Fibroblast of the conjunctiva (primary cell): ENCODE data around the gene IGFL2.
"Not testable (repeated sequence)": the region's sequence is repeated elsewhere in the genome, so short reads cannot be mapped to it uniquely, and the experiment has no call there.

Experiments
- DNase-seq: peaks from one replicate; pipeline ENCODE4 v3.0.0-alpha.2; 2010; ENCODE audit warnings: low read depth

The IGFL2 gene

DNA sequence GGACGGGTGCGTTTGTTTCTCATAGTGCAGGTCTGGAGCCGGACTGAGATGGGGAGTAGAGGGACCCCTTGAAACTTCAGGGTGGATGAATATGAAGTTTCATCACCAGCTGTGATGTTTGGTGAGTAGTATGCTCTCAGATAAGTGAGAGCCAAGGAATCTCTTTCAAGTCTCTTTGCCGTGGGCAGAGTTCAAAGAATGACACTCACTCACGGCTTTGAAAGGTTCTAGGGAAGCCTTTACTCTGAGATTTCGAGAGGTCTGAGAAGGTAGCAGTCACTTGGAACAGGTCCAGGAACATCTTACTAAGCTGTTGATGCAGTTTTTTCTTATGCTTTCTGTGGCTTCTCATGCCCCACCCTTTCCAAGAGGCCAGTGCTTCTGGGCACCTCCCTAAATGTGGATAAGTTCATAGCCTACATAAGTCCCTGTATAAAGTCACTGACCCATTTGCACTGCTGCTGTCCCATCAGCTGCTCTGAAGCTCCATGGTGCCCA, at the start of gene IGFL2:
Gene IGFL2, plus strand, starts transcription at position 448 of the 498 bp plus-strand sequence. Its CDS starts 41 bp downstream, at position 489.
- no peak for DNase-seq

DNA sequence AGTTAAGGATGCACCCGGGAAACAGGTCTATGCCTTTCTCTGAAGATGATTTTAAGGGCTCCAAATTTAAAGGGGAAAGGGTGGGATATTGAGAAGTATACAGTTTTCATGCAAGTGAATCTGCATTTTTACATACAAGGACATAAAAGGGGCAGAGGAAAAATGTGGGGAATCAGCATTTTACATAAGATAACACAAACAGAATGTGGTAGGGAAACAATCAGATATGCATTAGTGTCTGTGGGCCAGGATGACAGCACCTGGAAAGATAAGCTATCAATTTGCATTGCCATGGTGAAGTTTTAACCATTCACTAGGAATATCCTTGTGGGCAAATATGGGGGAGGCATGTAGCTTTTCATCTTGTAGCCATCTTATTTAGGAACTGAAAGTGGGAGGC, 47.7 kb upstream of the IGFL2 start:
- DNase-seq = no peak

DNA sequence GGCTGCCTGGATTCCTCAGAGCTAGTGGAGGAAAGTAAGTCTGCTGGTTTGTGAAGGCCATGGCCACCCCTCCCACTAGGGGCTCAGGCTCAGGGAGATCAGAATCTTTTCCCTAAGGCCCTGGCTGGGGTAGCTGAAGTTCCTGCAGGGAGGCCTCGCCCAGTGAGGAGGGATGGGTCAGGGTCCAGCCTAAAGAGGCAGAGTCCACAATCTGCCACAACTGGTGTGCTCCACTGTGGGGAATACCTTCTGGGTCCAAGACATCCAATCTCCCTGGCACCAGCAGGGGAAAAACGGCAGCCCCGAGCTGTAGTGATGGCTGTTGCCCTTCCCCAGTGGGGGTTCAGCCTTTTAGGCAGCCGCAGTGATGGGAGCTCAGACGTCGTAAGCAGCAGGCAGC, 46.7 kb upstream of the IGFL2 start:
- no peak for DNase-seq

DNA sequence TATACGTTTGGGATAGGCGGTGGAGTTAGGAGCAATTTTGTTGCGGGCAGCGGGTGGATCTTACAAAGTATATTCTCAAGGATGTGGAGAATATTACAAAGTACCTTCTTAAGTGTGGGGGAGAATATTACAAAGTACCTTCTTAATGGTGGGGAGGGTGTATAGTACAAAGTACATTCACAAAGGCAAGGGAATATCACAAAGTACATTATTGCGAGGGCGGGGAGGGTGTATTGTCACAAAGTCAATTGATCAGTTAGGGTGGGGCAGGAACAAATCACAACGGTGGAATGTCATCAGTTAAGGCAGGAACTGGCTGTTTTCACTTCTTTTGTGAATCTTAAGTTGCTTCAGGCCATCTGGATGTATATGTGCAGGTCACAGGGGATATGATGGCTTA, 45.7 kb upstream of the IGFL2 start:
- not testable (repeated sequence) for DNase-seq

DNA sequence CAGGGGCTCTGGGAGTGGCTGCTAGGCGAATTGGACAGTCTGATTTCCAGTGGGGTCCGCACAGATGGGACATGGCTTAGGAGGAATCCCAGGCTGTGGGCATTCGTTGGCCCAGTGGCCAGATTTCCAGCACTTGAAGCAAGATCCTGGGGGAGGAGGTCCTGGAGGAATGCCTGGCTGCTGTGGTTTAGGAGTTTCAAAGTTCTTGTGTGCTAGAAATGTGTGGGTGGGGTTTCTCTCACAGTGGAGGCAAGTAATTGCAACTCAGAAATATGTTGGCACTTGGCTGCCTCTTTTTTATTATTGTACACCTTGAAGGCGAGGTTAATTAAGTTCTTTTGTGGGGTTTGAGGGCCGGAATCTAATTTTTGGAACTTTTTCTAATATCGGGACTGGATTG, 40.7 kb upstream of the IGFL2 start:
- no peak for DNase-seq

DNA sequence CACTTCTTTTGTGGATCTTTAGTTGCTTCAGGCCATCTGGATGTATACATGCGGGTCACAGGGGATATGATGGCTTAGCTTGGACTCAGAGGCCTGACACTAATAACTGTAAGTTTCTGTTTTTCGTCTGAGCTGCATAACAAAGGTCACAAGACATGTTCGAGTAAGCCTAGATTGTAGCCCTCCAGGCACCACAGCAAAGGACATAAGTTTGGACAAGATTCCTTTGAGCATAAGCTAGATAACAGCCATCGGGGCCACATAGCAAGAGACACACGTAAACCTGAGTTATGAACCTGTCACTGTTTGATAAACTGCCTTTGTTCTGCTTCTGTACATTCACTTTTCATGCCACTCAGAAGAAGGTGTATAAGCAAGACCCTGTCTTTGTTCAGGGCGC, 38.2 kb upstream of the IGFL2 start:
- no peak for DNase-seq

DNA sequence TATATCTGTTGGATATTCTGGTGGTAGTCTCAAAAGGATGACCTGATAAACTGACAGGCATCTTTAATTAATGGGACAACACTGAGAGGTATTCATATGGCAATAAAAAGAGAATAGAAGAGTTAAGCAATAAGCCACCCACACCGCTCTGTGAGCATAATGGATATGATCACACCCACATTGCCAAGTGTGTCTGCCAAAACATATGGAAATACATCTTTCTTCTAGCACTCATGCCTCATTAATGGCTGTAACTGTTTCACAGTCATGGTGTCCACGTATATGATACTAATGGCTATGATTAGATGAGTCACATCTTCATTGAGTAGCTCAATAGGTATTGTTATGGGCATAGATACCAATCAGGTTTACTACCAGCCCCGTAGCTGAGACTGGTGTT, 36.7 kb upstream of the IGFL2 start:
- no peak for DNase-seq

DNA sequence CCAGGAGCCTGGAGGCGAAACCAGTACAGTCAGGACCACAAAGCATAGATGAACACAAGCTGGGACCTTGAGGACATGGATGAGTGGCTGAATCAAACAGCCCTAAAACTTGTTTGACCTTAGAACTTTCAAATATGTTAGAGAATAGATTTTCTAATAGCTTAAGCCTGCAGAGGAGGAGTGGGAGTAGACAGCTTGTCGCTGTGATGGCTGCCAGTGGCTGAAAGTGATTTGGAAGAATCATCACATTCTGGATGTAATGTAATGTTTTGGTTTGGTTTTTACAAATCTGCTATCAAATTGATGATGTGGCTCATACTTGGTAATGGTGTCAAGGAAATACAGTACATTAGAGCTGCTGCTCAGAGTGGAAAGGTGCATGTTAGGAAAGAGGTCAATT, 35.5 kb upstream of the IGFL2 start:
- no peak for DNase-seq

DNA sequence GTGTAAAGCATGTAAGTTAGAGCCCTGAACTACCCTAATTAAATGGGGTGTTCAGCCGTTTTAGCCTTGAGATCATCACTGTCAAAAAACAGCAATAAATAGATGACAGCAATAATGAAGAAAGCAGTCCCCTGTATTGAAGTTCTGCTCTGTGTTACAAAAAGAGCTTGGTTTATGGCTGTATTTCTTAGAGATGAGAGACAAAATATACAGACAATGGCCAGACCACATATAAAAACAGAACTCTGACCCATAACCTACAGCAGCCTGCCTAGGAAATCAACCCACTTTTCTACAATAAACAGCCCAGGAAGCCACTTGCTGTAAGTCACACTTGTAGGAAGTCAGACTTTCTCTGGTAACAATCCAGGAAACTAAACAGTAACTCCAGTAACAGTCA, 34.3 kb upstream of the IGFL2 start:
- no peak for DNase-seq

DNA sequence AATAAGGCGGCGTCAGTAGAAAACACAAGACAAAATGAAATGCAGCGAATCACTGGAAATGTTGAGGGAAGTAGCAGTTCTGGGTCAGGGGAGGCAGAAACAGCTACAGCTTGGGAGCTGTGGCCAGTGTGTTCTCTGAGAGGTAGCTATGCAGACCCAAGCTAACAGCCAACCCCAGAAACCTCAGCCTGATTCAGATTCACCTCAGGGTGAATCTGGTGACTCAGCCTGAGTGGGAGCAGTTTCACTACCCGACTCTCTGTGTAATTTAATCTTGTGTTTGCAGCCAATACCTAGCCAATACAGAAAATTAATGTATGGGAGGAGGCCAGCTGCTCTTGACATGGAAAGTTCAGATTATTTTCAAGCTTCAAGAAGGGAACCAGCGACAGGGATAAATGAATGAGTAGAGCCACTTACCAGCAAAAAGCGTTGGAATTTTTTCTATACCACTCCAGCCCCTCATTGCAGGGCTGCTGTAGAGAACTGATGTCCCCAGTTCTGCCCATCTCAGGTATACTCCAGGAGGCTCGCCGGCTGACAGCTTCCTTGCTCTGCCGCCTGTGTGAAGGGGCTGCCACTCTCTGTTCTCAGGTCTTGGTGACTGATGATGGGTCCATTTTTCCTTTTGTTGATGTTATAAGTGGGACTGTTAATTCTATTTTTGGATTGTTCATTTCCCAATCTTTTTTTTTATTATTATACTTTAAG, 32.5 kb upstream of the IGFL2 start:
- no peak for DNase-seq

DNA sequence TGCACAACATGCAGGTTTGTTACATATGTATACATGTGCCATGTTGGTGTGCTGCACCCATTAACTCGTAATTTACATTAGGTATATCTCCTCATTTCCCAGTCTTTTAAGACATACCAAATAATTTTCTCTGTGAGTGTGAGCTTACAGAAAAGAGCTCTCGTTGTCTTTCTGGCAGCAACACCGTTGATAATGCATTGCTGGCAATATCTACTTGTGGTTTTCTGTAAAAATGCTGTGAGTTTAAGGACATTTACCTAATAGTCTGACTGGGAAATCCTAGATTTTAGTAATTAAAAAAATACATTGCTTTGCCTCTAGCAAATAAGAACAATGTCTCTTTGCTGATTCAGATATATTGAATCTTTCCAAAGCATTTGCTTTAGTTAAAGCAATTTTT, 31.9 kb upstream of the IGFL2 start:
- no peak for DNase-seq

DNA sequence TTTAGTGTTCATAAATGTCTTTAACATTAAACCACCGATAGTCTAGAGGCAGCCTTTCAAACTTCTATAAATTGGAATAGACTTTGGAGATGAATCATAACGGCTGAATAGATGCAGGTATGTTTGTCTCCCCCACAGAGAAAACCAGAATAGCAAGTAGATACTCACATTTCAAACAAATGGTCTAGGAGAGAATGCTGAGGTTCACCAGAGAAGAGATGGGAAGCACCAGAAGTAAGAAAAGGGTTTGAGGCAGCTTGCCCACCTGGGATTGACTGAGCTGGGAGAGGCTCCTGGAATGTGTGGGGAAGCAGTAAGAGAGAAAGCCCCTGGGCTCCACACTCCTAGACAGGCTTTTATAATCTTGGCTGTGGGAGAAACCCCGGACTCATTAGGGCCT, 29.9 kb upstream of the IGFL2 start:
- DNase-seq = no peak

DNA sequence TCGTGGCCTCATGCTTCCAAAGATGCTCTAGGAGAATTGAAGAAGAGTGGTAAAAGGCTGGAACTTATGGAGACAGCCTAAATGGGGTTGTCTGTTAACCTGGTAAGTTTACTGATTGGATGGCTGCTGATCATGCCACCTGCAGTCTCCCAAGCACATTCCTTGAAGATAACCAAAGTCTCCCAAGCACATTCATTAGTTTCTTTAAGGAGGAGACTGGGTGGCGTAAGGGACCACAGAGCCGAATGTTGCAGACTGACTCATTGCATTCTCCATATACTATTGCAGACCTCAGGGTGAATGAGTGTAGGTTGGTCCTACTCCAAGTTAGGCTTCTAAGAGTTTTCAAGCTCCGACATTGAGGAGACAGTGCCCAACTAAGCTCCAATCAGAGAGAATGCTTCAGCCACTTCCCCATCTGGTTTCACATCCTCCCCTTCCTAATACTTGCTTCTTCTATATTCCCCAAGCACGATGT, 23.4 kb upstream of the IGFL2 start, which contains the start of gene IGFL3:
Gene IGFL3, minus strand, starts transcription at position 51 of the 478 bp plus-strand sequence. Its CDS starts 39 bp downstream, at position 12.
- no peak for DNase-seq

DNA sequence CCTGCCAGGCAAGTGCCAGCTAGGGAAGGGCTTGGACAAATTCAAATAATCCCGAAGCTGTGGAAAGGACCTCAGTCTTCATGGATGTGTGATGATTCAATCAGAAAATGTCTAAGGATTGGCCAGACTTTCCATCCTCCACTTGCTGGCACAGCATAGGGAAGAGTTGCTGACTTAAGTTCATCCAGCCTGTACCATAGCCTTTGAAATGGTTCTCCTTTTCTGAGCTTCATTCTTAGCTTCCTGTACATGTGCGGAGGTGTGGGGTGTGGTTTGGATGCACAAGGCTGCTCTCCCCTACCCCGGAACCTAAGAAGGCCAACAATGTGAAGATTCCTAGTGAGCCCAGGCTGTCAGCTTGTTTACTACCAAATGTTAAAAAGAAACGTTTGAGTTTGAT, 22.6 kb upstream of the IGFL2 start:
- no peak for DNase-seq

DNA sequence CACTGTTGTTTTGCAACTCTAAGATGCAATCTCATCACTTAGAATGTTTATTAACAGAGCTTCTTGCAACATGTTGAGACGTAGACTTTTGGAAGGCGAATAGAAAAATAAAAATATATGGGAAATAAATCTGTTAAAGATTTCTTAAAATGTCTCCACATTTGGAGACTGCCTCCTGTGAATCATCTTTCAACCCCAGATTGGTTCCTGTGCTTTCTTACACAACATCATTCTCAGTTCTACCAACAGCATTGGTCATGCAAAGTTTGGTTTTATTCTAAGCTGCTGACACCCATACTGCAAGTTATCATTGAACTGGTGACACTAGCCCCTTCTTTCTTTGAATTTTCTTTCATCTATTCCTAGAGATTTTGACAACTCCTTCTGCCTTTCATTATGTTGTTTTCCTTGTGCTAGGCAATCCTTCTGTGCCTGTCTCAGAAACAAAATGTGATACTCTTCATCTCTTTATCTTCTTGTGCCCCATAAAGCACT, 21.9 kb upstream of the IGFL2 start:
- DNase-seq = no peak

DNA sequence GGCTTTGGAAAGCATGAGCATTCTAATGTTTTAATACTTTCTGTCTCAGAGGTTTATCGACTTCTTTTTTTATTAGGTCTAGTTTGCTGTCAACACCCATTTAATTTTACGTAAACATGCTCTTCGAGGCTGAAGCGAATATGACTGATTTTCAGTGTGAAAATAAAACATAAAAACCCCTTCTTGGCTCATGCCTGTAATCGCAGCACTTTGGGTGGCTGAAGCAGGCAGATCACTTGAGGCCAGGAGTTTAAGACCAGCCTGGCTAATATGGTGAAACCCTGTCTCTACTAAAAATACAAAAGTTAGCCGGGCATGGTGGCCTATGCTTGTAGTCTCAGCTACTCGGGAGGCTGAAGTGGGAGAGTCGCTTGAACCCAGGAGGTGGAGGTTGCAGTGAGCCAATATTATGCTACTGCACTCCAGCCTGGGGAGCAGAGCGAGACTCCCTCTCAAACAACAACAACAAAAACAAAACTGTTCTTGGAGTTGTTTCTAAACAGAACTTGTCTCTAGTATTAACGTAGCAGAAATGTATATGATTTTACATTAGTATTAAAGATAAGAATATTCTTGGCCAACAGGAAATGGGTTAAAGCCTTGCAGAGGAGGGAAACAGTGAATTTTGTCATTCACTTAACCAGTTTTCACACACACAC, 16.4 kb upstream of the IGFL2 start:
- DNase-seq = no peak

DNA sequence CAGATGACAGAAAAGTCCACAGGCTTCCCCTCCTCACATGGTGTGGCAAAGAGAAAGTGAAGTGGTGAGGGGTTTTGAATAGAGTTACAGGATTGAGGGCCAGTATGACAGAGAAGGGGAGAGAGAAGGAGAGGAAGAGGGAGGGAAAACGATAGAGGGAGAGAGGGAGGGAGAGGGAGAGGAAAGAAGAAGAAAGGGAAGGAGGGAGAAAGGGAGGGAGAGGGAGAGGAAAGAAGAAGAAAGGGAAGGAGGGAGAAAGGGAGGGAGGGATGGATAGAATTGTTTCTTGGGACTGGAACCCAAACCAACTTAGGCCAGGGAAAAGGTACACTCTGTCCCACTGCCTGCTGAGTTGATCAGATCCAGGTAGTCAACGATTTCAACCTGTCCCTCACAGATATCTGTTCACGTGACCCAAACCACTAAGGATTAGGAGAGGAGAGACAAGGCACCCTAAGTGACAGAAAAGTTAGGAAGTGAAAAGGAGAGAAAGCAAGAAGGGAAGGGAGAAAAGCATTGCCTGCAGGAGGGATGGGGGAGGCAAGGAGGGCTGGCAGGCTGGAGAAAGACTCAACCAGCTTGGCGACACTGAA, 15.4 kb upstream of the IGFL2 start:
- DNase-seq = no peak

DNA sequence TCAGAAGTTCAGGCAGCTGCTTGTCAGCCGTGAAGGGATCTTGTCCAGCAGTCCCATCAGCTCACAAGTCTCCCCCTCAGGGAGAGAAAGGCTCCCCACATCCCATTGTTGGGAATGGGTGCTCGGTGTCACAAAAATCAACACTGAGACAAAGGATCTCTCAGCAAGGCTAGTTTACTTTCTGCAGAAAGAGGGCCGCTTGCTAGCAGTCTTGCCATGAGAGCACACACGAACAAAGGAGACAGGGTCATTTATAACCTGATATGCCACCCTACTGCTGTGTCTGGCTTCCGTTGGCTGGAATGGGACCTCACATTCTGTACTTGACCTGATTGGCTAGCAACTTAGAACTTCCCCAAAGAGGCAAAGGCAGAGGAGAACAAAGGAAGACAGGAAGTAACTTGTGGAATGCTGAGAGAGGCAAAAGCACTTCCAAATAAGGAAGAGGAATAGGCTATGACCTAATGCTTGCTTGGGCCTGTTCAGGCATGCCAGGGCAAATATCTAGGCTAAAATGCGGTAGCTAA, 14.9 kb upstream of the IGFL2 start:
- DNase-seq = peak; percentile 87

DNA sequence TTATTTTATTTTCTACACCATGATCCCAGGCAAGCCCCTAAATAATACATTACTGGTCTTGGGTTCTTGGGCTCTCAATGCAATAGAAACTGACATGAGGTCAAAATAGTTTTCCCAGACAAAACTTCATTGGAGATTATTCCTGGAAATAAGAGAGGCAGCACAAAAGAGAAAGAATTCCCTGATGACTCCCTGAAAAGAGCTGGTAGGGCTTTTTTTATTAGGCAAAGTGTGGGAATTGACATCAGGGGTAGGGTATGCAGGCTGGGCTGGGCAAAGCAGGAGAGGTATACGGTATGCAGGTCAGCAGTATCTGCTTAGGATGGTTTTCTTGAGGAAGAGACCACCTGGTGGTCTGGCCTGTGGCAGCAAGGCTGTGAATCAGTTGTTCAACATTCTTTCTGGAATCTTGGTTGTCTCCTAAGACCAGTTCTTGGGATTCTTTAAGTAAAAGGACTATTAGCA, 14.2 kb upstream of the IGFL2 start:
- DNase-seq = no peak

DNA sequence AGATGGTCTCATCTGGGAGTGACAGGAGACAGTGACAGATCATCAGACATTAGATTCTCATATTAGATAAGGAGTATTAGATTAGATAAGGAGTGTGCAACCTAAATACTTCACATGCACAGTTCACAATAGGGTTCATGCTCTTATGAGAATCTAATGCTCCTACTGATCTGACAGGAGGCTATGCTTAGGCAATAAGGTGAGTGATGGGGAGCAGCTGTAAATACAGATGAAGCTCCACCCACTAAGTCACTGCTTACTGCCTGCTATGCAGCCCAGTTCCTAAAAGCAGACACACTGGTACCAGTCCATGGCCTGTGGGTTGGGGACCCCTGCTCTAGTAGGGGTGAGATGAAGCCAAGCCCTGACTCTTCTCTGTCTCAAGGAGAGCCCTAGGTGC, 13.5 kb upstream of the IGFL2 start:
- no peak for DNase-seq

DNA sequence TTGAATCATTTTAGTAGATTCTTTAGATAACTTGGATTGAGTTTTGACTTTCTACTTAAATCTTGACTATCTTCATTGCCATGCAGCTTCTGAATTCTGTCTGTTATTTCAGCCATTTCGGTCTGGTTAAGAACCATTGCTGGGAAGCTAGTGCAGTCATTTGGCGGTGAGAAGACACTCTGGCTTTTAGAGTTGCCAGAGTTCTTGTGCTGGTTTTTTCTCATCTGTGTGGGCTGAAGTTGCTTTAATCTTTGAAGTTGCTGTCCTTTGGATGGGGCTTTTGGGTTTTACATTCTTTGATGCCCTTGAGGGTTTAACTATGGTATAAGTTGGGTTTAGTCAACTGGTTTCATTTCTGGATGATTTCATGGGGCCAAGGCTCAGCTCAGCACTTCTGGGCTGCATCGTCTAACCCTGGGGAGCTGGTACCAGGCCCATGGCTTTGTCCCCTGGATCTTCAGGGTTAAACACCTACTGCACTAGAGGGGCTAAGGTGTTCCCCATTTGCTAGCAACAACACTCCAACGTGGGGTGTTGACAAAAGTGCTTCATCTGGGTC, 10.0 kb upstream of the IGFL2 start:
- DNase-seq = no peak

DNA sequence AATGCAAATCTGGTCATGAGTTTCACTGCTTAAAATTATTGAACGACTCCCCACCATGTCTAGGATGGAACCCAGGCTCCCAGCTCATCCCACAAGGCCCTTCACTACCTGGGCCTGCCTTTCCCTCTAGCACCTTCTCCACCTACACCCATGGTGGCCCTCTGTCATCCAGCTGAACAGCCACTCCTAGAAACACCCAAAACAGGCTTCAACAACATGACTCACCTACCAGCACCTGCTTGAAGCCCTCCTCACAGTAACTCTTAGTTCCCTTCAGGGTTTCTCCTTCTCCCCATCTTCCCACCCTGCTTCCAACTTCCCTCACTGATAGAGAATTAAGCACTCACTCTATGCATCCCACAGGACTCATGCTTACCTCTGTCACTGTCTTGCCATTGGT, 6.6 kb upstream of the IGFL2 start:
- no peak for DNase-seq
